SK-N-SH (cell line): ENCODE measurements around the gene MAN1A1. TPM values are rescaled to one million over a fixed set of nuclear protein-coding genes. Genes with fewer than 3 reads are reported as not detected.
"Not testable (repeated sequence)": the region's sequence is repeated elsewhere in the genome, so short reads cannot be mapped to it uniquely, and the experiment has no call there.

Experiments used
- CTCF ChIA-PET: fragments of 300-600, 350-600 bp; formaldehyde crosslinking; extraction: SDS; loops from one replicate; lab custom pipeline; 2021; lab: Yijun Ruan, JAX
- POLR2A ChIA-PET: fragments of 350-600 bp; sonication (Branson Sonifier 250); formaldehyde crosslinking; extraction: SDS; loops from one replicate; lab custom pipeline; 2020; ENCODE audit warnings: antibody characterized with exemption, inconsistent platforms; lab: Yijun Ruan, JAX
- DNase-seq: peaks from one replicate; pipeline ENCODE4 v3.0.0; 2012
- H2AFZ ChIP-seq: fragments of 200-600 bp; sonication (generic); 2 replicates; pipeline ENCODE4 v1.8.1; 2016; ENCODE audit warnings: antibody characterized with exemption, mild to moderate bottlenecking, low read depth
- H3F3A ChIP-seq: fragments of 200-600 bp; sonication (generic); replicated peaks from 2 replicates; pipeline ENCODE3; 2016; ENCODE audit warnings: antibody characterized with exemption, mild to moderate bottlenecking; ENCODE audit not compliant: insufficient read depth
- H3K27ac ChIP-seq, 2 experiments: fragments of 200-500 bp in 1 of 2; fragments of 200-600 bp in 1 of 2; sonication (Bioruptor generic) in 1 of 2; sonication (generic), shearing (Covaris generic) in 1 of 2; 2 replicates each; pipeline versions ENCODE4 v1.5.1 to v1.6.1; 2014 to 2016; ENCODE audit warnings: low read depth in 2 of 2, inconsistent platforms in 1 of 2, low read length in 1 of 2, mild to moderate bottlenecking in 1 of 2, mixed read lengths in 1 of 2
- H3K27me3 ChIP-seq: fragments of 200-600 bp; sonication (generic), shearing (Covaris generic); 2 replicates; pipeline ENCODE4 v1.6.1; 2016; ENCODE audit warnings: mixed run types; ENCODE audit not compliant: insufficient read depth
- H3K36me3 ChIP-seq, 2 experiments: fragments of 200-500 bp in 1 of 2; fragments of 200-600 bp in 1 of 2; sonication (Bioruptor generic) in 1 of 2; sonication (generic) in 1 of 2; replicated peaks in 1 of 2; 2 replicates each; pipeline versions ENCODE3 to v1.5.1; 2014 to 2016; ENCODE audit warnings: low read length in 1 of 2, mild to moderate bottlenecking in 1 of 2; ENCODE audit not compliant: insufficient read depth in 2 of 2, control insufficient read depth in 1 of 2
- H3K4me1 ChIP-seq, 2 experiments: fragments of 200-500 bp in 1 of 2; fragments of 200-600 bp in 1 of 2; sonication (Bioruptor generic) in 1 of 2; sonication (generic), shearing (Covaris generic) in 1 of 2; 2 replicates each; pipeline versions ENCODE4 v1.5.1 to v1.6.1; 2014 to 2016; ENCODE audit warnings: low read depth in 1 of 2, low read length in 1 of 2, mixed run types in 1 of 2; ENCODE audit not compliant: insufficient read depth in 2 of 2, control insufficient read depth in 1 of 2
- H3K4me2 ChIP-seq: fragments of 200-600 bp; sonication (generic), shearing (Covaris generic); 2 replicates; pipeline ENCODE4 v1.6.1; 2017; ENCODE audit warnings: mixed run types
- H3K4me3 ChIP-seq, 2 experiments: fragments of 200-500 bp in 1 of 2; fragments of 200-600 bp in 1 of 2; sonication (Bioruptor generic) in 1 of 2; sonication (generic), shearing (Covaris generic) in 1 of 2; 2 replicates each; pipeline versions ENCODE4 v1.5.1 to v1.8.1; 2014 to 2016; ENCODE audit warnings: low read depth in 2 of 2, inconsistent platforms in 1 of 2, low read length in 1 of 2, mild to moderate bottlenecking in 1 of 2, mixed read lengths in 1 of 2, moderate library complexity in 1 of 2
- H3K79me2 ChIP-seq: fragments of 200-600 bp; sonication (generic); 2 replicates; pipeline ENCODE4 v1.8.1; 2017; ENCODE audit warnings: mild to moderate bottlenecking; ENCODE audit not compliant: insufficient read depth
- H3K9ac ChIP-seq: fragments of 200-600 bp; sonication (generic); 2 replicates; pipeline ENCODE4 v1.6.1; 2017; ENCODE audit warnings: mixed run types
- H3K9me2 ChIP-seq: fragments of 200-600 bp; sonication (generic); 2 replicates; pipeline ENCODE4 v1.6.1; 2017; ENCODE audit warnings: mixed run types
- H3K9me3 ChIP-seq: fragments of 200-600 bp; sonication (generic); 2 replicates; pipeline ENCODE4 v1.6.1; 2017; ENCODE audit warnings: mixed run types, mild to moderate bottlenecking, moderate library complexity
- H4K20me1 ChIP-seq: fragments of 200-600 bp; sonication (generic); 2 replicates; pipeline ENCODE4 v1.6.1; 2017; ENCODE audit warnings: mild to moderate bottlenecking, mixed run types; ENCODE audit not compliant: insufficient read depth
- ELF1 ChIP-seq: IDR thresholded peaks from 2 replicates; pipeline ENCODE4 v1.4.0; 2012
- EP300 ChIP-seq, 2 experiments: IDR thresholded peaks; 2 replicates each; pipeline versions ENCODE4 v1.4.0 to v1.6.1; 2012; ENCODE audit warnings: borderline replicate concordance in 1 of 2, low read depth in 1 of 2, low read length in 1 of 2
- GATA2 ChIP-seq: sonication (generic); formaldehyde crosslinking; IDR thresholded peaks from 2 replicates; pipeline ENCODE4 v1.5.0; 2020; ENCODE audit warnings: mild to moderate bottlenecking, missing genetic modification reagents
- JUND ChIP-seq: IDR thresholded peaks from 2 replicates; pipeline ENCODE4 v1.4.0; 2012
- MXI1 ChIP-seq: IDR thresholded peaks from 2 replicates; pipeline ENCODE4 v1.6.1; 2012; ENCODE audit warnings: mild to moderate bottlenecking, low read depth, low read length, improper control_type of control experiment
- NRF1 ChIP-seq: IDR thresholded peaks from 2 replicates; pipeline ENCODE4 v1.6.1; 2012; ENCODE audit warnings: low read depth, mild to moderate bottlenecking, low read length
- POLR2AphosphoS5 ChIP-seq: IDR thresholded peaks from 2 replicates; pipeline ENCODE4 v1.6.1; 2012; ENCODE audit warnings: low read depth, low read length
- RFX5 ChIP-seq: IDR thresholded peaks from 2 replicates; pipeline ENCODE4 v1.6.1; 2012; ENCODE audit warnings: mild to moderate bottlenecking, improper control_type of control experiment, low read length
- RXRA ChIP-seq: IDR thresholded peaks from 2 replicates; pipeline ENCODE4 v1.4.0; 2012; ENCODE audit warnings: low read depth, mild to moderate bottlenecking, borderline replicate concordance
- WGBS: methylation state at CpG from one replicate; pipeline ENCODE4 v1.1.6; 2017; ENCODE audit warnings: low lambda C conversion rate; 5-methylcytosine and 5-hydroxymethylcytosine counted together
- polyA plus RNA-seq, 3 experiments: library from polyadenylated mRNA; depleted of rRNA; stranded (reverse); fragments of >200 nt; gene quantifications; 2 replicates each; pipeline ENCODE4 v1.2.3, GENCODE V29; 2012
- TF ChIP-seq, protein P1 (sequence below): fragments of 150-350 bp; IDR thresholded peaks from 2 replicates; pipeline ENCODE4 v1.6.1; 2016; ENCODE audit warnings: mild to moderate bottlenecking, low read depth, low read length
- TF ChIP-seq, protein P2 (sequence below): fragments of 150-350 bp; IDR thresholded peaks from 2 replicates; pipeline ENCODE4 v1.6.1; 2017; ENCODE audit warnings: antibody characterized with exemption, low read length, low read depth, borderline replicate concordance
- TF ChIP-seq, protein P3 (sequence below): IDR thresholded peaks from 2 replicates; pipeline ENCODE4 v1.4.0; 2012; ENCODE audit warnings: low read depth, borderline replicate concordance
- TF ChIP-seq, protein P4 (sequence below): IDR thresholded peaks from 2 replicates; pipeline ENCODE4 v1.4.0; 2012; ENCODE audit warnings: low read depth

Gene MAN1A1
- polyA plus RNA-seq, 1 of the 3 experiments (the other 2 are of a cell fraction), result 28.0 TPM

DNA sequence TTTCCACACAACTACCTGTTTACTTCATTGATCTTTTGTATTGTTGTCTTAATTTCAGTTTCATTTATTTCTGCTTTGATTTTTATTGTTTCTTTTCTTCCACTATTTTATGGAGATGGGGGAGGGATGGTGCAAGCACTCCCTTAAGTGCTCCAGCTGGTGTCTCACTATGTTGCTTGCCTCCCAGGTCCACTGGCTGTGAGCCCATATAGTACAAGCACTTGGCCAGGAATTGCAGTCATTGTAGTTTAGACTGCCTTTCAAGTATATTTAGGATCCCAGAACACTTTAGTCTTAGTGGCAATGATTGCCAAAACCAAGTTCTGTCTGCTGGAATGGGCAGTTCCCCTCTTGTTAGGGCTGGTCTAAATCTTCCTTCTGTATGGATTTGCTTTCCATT is 34.9 kb upstream of the MAN1A1 start (continued):
- TF ChIP-seq POLR2AphosphoS5, result no peak
- TF ChIP-seq, protein P1, sequence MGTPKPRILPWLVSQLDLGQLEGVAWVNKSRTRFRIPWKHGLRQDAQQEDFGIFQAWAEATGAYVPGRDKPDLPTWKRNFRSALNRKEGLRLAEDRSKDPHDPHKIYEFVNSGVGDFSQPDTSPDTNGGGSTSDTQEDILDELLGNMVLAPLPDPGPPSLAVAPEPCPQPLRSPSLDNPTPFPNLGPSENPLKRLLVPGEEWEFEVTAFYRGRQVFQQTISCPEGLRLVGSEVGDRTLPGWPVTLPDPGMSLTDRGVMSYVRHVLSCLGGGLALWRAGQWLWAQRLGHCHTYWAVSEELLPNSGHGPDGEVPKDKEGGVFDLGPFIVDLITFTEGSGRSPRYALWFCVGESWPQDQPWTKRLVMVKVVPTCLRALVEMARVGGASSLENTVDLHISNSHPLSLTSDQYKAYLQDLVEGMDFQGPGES, result no peak

DNA sequence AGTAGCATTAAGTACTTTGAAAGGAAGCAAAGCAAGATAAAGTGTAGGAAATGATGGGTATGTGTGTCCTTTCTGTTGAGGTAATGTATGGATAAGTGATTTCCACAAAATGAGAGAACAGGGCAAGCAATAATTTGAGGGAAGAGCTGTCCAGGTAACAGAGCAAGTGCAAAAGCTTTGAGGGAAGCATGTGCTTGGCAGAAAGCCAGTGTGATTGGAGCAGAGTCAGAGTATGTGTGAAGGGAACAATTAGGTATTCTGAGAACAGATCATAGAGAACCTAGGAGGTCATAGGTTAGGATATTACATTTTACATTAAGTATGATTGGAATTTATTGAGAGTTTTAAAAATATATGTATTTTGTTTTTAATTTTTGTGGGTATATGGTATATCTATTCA is 30.2 kb upstream of the MAN1A1 start:
- H3K4me1 ChIP-seq, result no peaks in the 10 kb centered on the region
- H3K9ac ChIP-seq, result no peak overlapping the region
- no peaks in the 10 kb centered on the region for H3K79me2 ChIP-seq
- no peak overlapping the region for H2AFZ ChIP-seq
- POLR2A ChIA-PET, result no interaction called here
- H3K27me3 ChIP-seq, result no peaks in the 10 kb centered on the region
- TF ChIP-seq RFX5, result no peak
- TF ChIP-seq, protein P2, sequence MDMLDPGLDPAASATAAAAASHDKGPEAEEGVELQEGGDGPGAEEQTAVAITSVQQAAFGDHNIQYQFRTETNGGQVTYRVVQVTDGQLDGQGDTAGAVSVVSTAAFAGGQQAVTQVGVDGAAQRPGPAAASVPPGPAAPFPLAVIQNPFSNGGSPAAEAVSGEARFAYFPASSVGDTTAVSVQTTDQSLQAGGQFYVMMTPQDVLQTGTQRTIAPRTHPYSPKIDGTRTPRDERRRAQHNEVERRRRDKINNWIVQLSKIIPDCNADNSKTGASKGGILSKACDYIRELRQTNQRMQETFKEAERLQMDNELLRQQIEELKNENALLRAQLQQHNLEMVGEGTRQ, result no peak
- TF ChIP-seq, protein P3, sequence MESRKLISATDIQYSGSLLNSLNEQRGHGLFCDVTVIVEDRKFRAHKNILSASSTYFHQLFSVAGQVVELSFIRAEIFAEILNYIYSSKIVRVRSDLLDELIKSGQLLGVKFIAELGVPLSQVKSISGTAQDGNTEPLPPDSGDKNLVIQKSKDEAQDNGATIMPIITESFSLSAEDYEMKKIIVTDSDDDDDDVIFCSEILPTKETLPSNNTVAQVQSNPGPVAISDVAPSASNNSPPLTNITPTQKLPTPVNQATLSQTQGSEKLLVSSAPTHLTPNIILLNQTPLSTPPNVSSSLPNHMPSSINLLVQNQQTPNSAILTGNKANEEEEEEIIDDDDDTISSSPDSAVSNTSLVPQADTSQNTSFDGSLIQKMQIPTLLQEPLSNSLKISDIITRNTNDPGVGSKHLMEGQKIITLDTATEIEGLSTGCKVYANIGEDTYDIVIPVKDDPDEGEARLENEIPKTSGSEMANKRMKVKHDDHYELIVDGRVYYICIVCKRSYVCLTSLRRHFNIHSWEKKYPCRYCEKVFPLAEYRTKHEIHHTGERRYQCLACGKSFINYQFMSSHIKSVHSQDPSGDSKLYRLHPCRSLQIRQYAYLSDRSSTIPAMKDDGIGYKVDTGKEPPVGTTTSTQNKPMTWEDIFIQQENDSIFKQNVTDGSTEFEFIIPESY, result no peak
- TF ChIP-seq, protein P4, sequence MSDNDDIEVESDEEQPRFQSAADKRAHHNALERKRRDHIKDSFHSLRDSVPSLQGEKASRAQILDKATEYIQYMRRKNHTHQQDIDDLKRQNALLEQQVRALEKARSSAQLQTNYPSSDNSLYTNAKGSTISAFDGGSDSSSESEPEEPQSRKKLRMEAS, result no peak
- TF ChIP-seq MXI1, result no peak
- no peak for TF ChIP-seq POLR2AphosphoS5
- no peak for TF ChIP-seq RXRA
- TF ChIP-seq ELF1, result no peak
- TF ChIP-seq NRF1, result no peak
- no peak for TF ChIP-seq EP300 (IDR thresholded peaks at IDR 0.05; ENCODE audit: borderline replicate concordance in 1 of 2, low read depth in 1 of 2, low read length in 1 of 2)
- TF ChIP-seq GATA2, result no peak
- TF ChIP-seq JUND, result no peak
- TF ChIP-seq, all 33 proteins: peak for 0
- DNase-seq, result no peak
- Histone ChIP-seq H3K36me3 (no peaks in the 10 kb centered on the region), H3K9me3 (no peaks in the 10 kb centered on the region), H3K27ac (no peak overlapping the region), H3K4me3 (no peak overlapping the region), H3K9me2 (no peaks in the 10 kb centered on the region), H4K20me1 (no peaks in the 10 kb centered on the region), H3F3A (no peaks in the 10 kb centered on the region), H3K4me2 (no peak overlapping the region)
- CTCF ChIA-PET, result no interaction called here

DNA sequence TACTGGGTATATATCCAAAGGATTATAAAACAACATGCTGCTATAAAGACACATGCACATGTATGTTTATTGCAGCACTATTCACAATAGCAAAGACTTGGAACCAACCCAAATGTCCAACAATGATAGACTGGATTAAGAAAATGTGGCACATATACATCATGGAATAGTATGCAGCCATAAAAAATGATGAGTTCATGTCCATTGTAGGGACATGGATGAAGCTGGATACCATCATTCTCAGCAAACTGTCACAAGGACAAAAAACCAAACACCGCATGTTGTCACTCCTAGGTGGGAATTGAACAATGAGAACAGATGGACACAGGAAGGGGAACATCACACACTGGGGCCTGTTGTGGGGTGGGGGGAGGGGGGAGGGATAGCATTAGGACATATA is 27.5 kb upstream of the MAN1A1 start:
- WGBS, result 96% methylated on average over 1 of the region's 1 CpG

More for the DNA sequence above, 27.5 kb upstream of the MAN1A1 start:
- H3K27me3 ChIP-seq, H3K36me3 ChIP-seq, H4K20me1 ChIP-seq, H3K9me2 ChIP-seq, H3K4me2 ChIP-seq, H3K4me3 ChIP-seq, H2AFZ ChIP-seq, H3K79me2 ChIP-seq, H3K4me1 ChIP-seq, H3K9ac ChIP-seq, H3F3A ChIP-seq, POLR2A ChIA-PET, H3K9me3 ChIP-seq, DNase-seq, H3K27ac ChIP-seq: not testable (repeated sequence)
- CTCF ChIA-PET, result interaction anchor here (1.6 kb wide), 1 partner anchor 228 kb away, joined by 3 read pairs; no protein-coding TSS in a partner anchor
